ENCODE data around the gene KCNMA1.

DNA sequence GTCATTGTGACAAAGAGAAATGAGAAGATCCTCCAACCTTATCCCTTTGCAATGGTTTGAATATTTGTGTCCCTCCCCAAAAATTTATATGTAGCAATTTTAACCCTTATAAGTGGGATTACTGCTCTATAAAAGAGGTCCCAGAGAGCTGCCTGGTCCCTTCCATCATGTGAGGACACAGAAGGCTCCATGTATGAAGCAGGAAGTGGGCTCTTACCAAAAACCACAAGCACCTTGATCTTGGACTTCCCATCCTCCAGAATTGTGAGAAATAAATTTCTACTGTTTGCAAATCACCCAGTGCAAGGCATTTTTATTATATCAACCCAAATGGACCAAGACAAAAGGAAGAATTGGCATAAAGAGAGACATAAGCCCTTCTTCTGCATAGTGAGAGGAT is 95.7 kb downstream of the KCNMA1 start:
- TF ChIP-seq, protein P1, sequence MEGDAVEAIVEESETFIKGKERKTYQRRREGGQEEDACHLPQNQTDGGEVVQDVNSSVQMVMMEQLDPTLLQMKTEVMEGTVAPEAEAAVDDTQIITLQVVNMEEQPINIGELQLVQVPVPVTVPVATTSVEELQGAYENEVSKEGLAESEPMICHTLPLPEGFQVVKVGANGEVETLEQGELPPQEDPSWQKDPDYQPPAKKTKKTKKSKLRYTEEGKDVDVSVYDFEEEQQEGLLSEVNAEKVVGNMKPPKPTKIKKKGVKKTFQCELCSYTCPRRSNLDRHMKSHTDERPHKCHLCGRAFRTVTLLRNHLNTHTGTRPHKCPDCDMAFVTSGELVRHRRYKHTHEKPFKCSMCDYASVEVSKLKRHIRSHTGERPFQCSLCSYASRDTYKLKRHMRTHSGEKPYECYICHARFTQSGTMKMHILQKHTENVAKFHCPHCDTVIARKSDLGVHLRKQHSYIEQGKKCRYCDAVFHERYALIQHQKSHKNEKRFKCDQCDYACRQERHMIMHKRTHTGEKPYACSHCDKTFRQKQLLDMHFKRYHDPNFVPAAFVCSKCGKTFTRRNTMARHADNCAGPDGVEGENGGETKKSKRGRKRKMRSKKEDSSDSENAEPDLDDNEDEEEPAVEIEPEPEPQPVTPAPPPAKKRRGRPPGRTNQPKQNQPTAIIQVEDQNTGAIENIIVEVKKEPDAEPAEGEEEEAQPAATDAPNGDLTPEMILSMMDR (IDR thresholded peaks at IDR 0.05 in 8 of 11, conservative IDR thresholded peaks at IDR 0.05 in 3 of 11): no peak
- TF ChIP-seq POLR2A (IDR thresholded peaks at IDR 0.05) (no peak), POLR2AphosphoS5 (IDR thresholded peaks at IDR 0.05) (no peak)
